Measurements from ENCODE around the gene ABCC6.
"Not testable (repeated sequence)": the region's sequence is repeated elsewhere in the genome, so short reads cannot be mapped to it uniquely, and the experiment has no call there.

ABCC6 gene

DNA sequence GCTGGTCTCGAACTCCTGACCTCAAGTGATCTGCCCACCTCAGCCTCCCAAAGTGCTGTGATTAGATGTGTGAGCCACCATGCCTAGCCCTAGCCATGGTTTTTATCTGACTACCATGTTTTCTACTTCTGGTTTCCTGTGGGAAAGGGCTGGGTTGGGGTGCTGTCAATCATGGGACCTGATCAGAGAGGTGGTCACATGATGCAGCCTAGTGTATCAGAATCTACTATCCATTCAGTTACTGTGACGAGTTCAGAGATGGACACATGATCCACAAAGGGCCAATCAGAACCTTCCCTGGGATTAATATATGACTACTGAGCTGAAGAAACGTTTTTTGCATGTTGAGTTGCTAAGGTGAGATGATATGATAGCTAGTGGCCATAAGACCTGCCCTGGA, 59.1 kb downstream of the ABCC6 start:
- no peak for DNase-seq
- H3K36me3 ChIP-seq = no peaks in the 10 kb centered on the region; the same call in 1 of the 2 replicates
- H3K27ac ChIP-seq = no peak overlapping the region
- H3K9me3 ChIP-seq (ENCODE audit: severe bottlenecking) = peaks cover 4% of the 10 kb centered on the region
- no peak overlapping the region for H3K4me3 ChIP-seq (ENCODE audit: low read depth, low read length)
- TF ChIP-seq, protein P1, sequence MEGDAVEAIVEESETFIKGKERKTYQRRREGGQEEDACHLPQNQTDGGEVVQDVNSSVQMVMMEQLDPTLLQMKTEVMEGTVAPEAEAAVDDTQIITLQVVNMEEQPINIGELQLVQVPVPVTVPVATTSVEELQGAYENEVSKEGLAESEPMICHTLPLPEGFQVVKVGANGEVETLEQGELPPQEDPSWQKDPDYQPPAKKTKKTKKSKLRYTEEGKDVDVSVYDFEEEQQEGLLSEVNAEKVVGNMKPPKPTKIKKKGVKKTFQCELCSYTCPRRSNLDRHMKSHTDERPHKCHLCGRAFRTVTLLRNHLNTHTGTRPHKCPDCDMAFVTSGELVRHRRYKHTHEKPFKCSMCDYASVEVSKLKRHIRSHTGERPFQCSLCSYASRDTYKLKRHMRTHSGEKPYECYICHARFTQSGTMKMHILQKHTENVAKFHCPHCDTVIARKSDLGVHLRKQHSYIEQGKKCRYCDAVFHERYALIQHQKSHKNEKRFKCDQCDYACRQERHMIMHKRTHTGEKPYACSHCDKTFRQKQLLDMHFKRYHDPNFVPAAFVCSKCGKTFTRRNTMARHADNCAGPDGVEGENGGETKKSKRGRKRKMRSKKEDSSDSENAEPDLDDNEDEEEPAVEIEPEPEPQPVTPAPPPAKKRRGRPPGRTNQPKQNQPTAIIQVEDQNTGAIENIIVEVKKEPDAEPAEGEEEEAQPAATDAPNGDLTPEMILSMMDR (IDR thresholded peaks at IDR 0.05; ENCODE audit: low read depth, low read length) = no peak
- no peaks in the 10 kb centered on the region for H3K27me3 ChIP-seq (ENCODE audit: insufficient read depth, low read depth, severe bottlenecking)

DNA sequence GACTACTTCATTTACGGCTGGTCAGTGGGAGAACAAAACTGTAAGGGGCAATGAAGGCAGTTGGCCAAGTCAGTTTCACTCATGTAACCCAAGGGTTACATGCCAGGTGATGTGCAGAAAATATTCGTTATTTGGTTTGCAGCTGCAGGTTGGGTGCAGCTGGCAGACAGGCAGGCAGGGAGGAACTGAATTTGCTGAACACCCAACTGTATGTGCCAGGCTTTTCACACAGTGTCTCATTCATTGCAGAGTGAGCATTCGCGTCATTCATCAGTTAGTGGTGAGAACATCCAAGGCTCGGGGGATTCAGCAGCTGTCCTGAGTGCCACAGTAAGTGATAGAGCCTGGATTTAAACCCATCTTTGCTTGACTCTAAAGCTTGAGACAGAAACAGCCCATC, 59.7 kb downstream of the ABCC6 start:
- H3K9me3 ChIP-seq (ENCODE audit: severe bottlenecking) = peaks cover 11% of the 10 kb centered on the region
- H3K4me3 ChIP-seq (ENCODE audit: low read depth, low read length) = no peak overlapping the region
- no peak overlapping the region for H3K27ac ChIP-seq
- no peak for DNase-seq
- H3K27me3 ChIP-seq (ENCODE audit: insufficient read depth, low read depth, severe bottlenecking) = no peaks in the 10 kb centered on the region
- H3K36me3 ChIP-seq = no peaks in the 10 kb centered on the region; the same call in 1 of the 2 replicates
- TF ChIP-seq, protein P1 (IDR thresholded peaks at IDR 0.05; ENCODE audit: low read depth, low read length) = no peak

DNA sequence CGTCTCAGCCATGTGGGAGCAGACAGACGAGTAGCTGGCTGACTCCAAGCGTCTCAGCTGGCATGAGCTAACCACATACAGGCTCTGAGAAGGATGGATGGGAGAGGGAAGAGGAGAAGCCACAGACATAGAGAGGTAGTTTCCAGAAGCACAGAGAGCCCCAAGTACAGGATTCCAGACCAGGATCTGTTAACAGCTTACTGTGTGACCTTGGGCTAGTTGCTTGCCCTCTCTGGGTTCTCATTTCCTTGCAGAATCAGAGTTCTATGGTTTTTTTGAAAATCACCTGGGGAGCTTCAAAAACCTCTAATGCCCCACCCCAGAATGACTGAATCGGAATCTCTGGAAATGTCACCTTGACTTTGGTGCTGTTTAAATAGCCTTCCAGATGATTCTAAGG, 60.2 kb downstream of the ABCC6 start:
- no peak overlapping the region for H3K27ac ChIP-seq

DNA sequence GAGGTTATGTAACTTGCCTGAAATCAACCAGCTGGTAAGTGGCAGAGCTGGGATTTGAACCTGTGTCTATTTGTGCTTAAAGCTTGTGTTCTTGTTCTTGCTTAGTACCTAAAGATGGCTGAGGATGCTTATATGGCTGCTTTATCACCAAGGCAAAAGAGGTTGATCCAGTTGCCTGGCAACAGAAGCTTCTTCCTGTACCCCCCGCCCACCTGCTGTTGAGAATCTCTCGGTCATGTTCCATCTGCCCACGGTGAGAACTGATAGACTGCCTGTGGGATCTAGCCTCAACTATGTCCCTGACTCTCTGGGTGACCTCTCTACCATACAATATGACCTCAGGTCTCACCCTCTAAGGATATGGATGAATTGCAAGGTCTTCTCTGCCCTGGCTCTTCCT, 60.7 kb downstream of the ABCC6 start:
- H3K9me3 ChIP-seq (ENCODE audit: severe bottlenecking) = peaks cover 15% of the 10 kb centered on the region
- no peaks in the 10 kb centered on the region for H3K27me3 ChIP-seq (ENCODE audit: insufficient read depth, low read depth, severe bottlenecking)
- no peak for DNase-seq
- H3K4me3 ChIP-seq (ENCODE audit: low read depth, low read length) = no peak overlapping the region
- H3K27ac ChIP-seq = no peak overlapping the region
- H3K36me3 ChIP-seq = no peaks in the 10 kb centered on the region; the same call in 1 of the 2 replicates
- TF ChIP-seq, protein P1 (IDR thresholded peaks at IDR 0.05; ENCODE audit: low read depth, low read length) = no peak

More for the DNA sequence above, 60.2 kb downstream of the ABCC6 start:
- no peaks in the 10 kb centered on the region; the same call in 1 of the 2 replicates for H3K36me3 ChIP-seq
- H3K4me3 ChIP-seq (ENCODE audit: low read depth, low read length) = no peak overlapping the region
- H3K27me3 ChIP-seq (ENCODE audit: insufficient read depth, low read depth, severe bottlenecking) = no peaks in the 10 kb centered on the region
- H3K9me3 ChIP-seq (ENCODE audit: severe bottlenecking) = peaks cover 15% of the 10 kb centered on the region
- TF ChIP-seq, protein P1 (IDR thresholded peaks at IDR 0.05; ENCODE audit: low read depth, low read length) = no peak
- no peak for DNase-seq

DNA sequence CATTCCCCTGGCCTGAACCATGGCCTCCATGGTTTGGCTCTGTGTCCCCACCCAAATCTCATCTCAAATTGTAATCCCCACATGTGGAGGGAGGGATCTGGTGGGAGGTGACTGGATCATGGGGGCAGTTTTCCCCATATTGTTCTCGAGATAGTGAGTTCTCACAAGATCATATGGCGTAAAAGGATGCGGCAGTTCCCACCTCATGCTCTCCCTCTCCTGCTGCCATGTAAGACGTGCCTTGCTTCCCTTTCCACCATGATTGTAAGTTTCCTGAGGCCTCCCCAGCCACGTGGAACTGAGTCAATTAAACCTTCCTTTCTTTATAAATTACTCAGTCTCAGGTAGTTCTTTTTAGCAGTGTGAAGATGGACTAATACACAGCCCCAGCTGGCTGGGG, 61.5 kb downstream of the ABCC6 start:
- H3K9me3 ChIP-seq (ENCODE audit: severe bottlenecking) = peaks cover 15% of the 10 kb centered on the region
- DNase-seq; H3K36me3 ChIP-seq; H3K4me3 ChIP-seq (ENCODE audit: low read depth, low read length); H3K27ac ChIP-seq; H3K27me3 ChIP-seq (ENCODE audit: insufficient read depth, low read depth, severe bottlenecking): not testable (repeated sequence)

DNA sequence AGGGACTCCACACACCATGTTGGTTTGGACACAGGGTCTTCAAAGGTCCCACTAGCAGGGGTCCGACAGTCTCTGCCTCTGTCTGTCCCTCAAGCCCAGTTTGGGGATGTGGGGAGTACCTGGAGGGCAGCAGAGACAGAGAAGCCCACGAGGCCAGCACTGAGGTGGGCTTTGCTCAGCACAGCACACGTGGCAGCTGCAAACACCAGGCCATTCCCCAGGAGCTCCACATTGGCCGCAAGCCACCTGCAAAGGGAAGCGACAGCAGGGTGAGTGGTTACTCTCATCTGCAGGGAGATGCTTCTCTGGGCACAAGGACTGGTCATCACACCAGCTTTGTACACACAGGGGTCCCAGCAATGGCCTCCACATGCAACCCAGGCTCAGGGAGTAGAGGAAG, 62.0 kb downstream of the ABCC6 start:
- TF ChIP-seq, protein P1 (IDR thresholded peaks at IDR 0.05; ENCODE audit: low read depth, low read length) = no peak
- H3K27ac ChIP-seq = no peak overlapping the region
- H3K9me3 ChIP-seq (ENCODE audit: severe bottlenecking) = peaks cover 15% of the 10 kb centered on the region
- H3K4me3 ChIP-seq (ENCODE audit: low read depth, low read length) = no peak overlapping the region
- no peaks in the 10 kb centered on the region for H3K27me3 ChIP-seq (ENCODE audit: insufficient read depth, low read depth, severe bottlenecking)
- no peaks in the 10 kb centered on the region; the same call in none of the 2 replicates for H3K36me3 ChIP-seq
- DNase-seq = no peak
